ENCODE measurements around the gene PAF1.

- no peak for TF ChIP-seq CTCF (IDR thresholded peaks at IDR 0.05; ENCODE audit: poor library complexity, severe bottlenecking)
- TF ChIP-seq MXI1 (conservative IDR thresholded peaks at IDR 0.05; ENCODE audit: poor library complexity, severe bottlenecking) = no peak
- TF ChIP-seq EZH2 (IDR thresholded peaks at IDR 0.05; ENCODE audit: borderline replicate concordance, insufficient read depth, low read length, poor library complexity, severe bottlenecking) = no peak
- TF ChIP-seq REST (IDR thresholded peaks at IDR 0.05; ENCODE audit: borderline replicate concordance) = no peak
- TF ChIP-seq POLR2AphosphoS5 (IDR thresholded peaks at IDR 0.05) = no peak
- no peak for TF ChIP-seq EP300 (conservative IDR thresholded peaks at IDR 0.05; ENCODE audit: poor library complexity, severe bottlenecking)
- no peak for TF ChIP-seq SMC3 (conservative IDR thresholded peaks at IDR 0.05; ENCODE audit: poor library complexity)
- no peak for TF ChIP-seq RAD21 (conservative IDR thresholded peaks at IDR 0.05)
Observed at GRCh38 chr19:39362682-39363657, 27.9 kb downstream of the PAF1 start.

Measured in neural cell (in vitro differentiated cells).